ENCODE data around the gene SCNM1. TPM values are rescaled to one million over a fixed set of nuclear protein-coding genes. Genes with fewer than 3 reads are reported as not detected.

The SCNM1 gene
- polyA plus RNA-seq, 3 donors = 74.9 to 110 (median 103) TPM

GRCh38 chr1:151165281-151165737, 635 bp upstream of the SCNM1 start:
- TF ChIP-seq CTCF (IDR thresholded peaks at IDR 0.05) = no peak
- Histone ChIP-seq H3K79me2 (ENCODE audit: insufficient read depth, low read length) (peaks cover 46% of the 10 kb centered on the region), H4K20me1 (ENCODE audit: insufficient read depth, low read length) (peaks cover 53% of the 10 kb centered on the region), H3K4me1 (ENCODE audit: control insufficient read depth in 1 of 2, insufficient read depth in 2 of 2, low read length in 2 of 2) (peaks cover 34 to 37% of the 10 kb centered on the region in 2 donors), H3K27me3 (ENCODE audit: control insufficient read depth in 2 of 2, insufficient read depth in 2 of 2, low read length in 2 of 2) (no peaks in the 10 kb centered on the region), H3K4me2 (replicated peaks; ENCODE audit: extremely low read depth, low read length, poor library complexity, severe bottlenecking) (peak overlapping the region; percentile 96), H3K9me3 (replicated peaks in 1 of 2; ENCODE audit: control insufficient read depth in 1 of 2, insufficient read depth in 1 of 2, low read length in 2 of 2) (no peaks in the 10 kb centered on the region), H3K36me3 (replicated peaks in 1 of 2; ENCODE audit: control insufficient read depth in 1 of 2, insufficient read depth in 2 of 2, low read length in 2 of 2) (peaks cover 47 to 75% of the 10 kb centered on the region in 2 donors), H2AFZ (ENCODE audit: insufficient read depth, low read depth, low read length, poor library complexity, severe bottlenecking) (peak overlapping the region; percentile 4), H3K4me3 (replicated peaks in 1 of 3; ENCODE audit: low read depth in 2 of 3, low read length in 3 of 3) (peak overlapping the region in 2 of 3 experiments; percentile 16 to 91), H3K27ac (ENCODE audit: low read depth in 1 of 2, low read length in 2 of 2) (peak overlapping the region; percentile 21 to 37), H3K9ac (ENCODE audit: insufficient read depth, low read length, poor library complexity, severe bottlenecking) (no peak overlapping the region)
- Mint-ChIP-seq H3K27ac (peak overlapping the region; percentile 89 to 95 (median 92)), H3K4me3 (peak overlapping the region; percentile 95 to 97), H3K36me3 (peaks cover 54 to 68% of the 10 kb centered on the region in 2 donors), H3K9me3 (no peaks in the 10 kb centered on the region), H3K27me3 (ENCODE audit: low read depth in 3 of 3) (peaks cover 0 to 1% (median 0%) of the 10 kb centered on the region in 3 donors), H3K4me1 (peaks cover 50% of the 10 kb centered on the region)
- DNase-seq = no peak
- intact Hi-C loops (cut with micrococcal nuclease) = loop anchor here (1.0 to 10.0 kb wide), 4 partner anchors 8 to 447 kb away; partner anchors contain the start of genes MINDY1 (in 2 of the 2), PRUNE1 (in 2 of the 2) and SNX27 (in 1 of the 2)
- 31% methylated on average over 10 of the region's 15 CpGs for WGBS (ENCODE audit: insufficient coverage)

GRCh38 chr1:151166505-151166956, 587 bp downstream of the SCNM1 start:
- Histone ChIP-seq H3K9me3 (replicated peaks in 1 of 2; ENCODE audit: control insufficient read depth in 1 of 2, insufficient read depth in 1 of 2, low read length in 2 of 2) (no peaks in the 10 kb centered on the region), H3K79me2 (ENCODE audit: insufficient read depth, low read length) (peaks cover 35% of the 10 kb centered on the region), H3K27ac (ENCODE audit: low read depth in 1 of 2, low read length in 2 of 2) (peak overlapping the region; percentile 56 to 83), H3K4me2 (replicated peaks; ENCODE audit: extremely low read depth, low read length, poor library complexity, severe bottlenecking) (peak overlapping the region; percentile 96), H3K4me3 (replicated peaks in 1 of 3; ENCODE audit: low read depth in 2 of 3, low read length in 3 of 3) (peak overlapping the region; percentile 71 to 91 (median 81)), H2AFZ (ENCODE audit: insufficient read depth, low read depth, low read length, poor library complexity, severe bottlenecking) (peak overlapping the region; percentile 88), H4K20me1 (ENCODE audit: insufficient read depth, low read length) (peaks cover 41% of the 10 kb centered on the region), H3K36me3 (replicated peaks in 1 of 2; ENCODE audit: control insufficient read depth in 1 of 2, insufficient read depth in 2 of 2, low read length in 2 of 2) (peaks cover 55 to 75% of the 10 kb centered on the region in 2 donors), H3K9ac (ENCODE audit: insufficient read depth, low read length, poor library complexity, severe bottlenecking) (peak overlapping the region; percentile 71), H3K4me1 (ENCODE audit: control insufficient read depth in 1 of 2, insufficient read depth in 2 of 2, low read length in 2 of 2) (peaks cover 23 to 26% of the 10 kb centered on the region in 2 donors), H3K27me3 (ENCODE audit: control insufficient read depth in 2 of 2, insufficient read depth in 2 of 2, low read length in 2 of 2) (no peaks in the 10 kb centered on the region)
- Mint-ChIP-seq H3K27ac (peak overlapping the region; percentile 89 to 95 (median 93)), H3K27me3 (ENCODE audit: low read depth in 3 of 3) (peaks cover 0 to 1% (median 0%) of the 10 kb centered on the region in 3 donors), H3K4me3 (peak overlapping the region; percentile 95 to 97), H3K36me3 (peaks cover 59 to 70% of the 10 kb centered on the region in 2 donors), H3K4me1 (peaks cover 41% of the 10 kb centered on the region), H3K9me3 (no peaks in the 10 kb centered on the region)
- DNase-seq = peak in 1 of 3 donors; percentile 21
- intact Hi-C loops (cut with micrococcal nuclease) = loop anchor here (2.0 to 10.0 kb wide), 4 partner anchors 34 to 446 kb away; partner anchors contain the start of genes MINDY1 (in 2 of the 2), PRUNE1 (in 2 of the 2) and SNX27 (in 1 of the 2)
- WGBS (ENCODE audit: insufficient coverage) = 0% methylated on average over 7 of the region's 15 CpGs
- no peak for TF ChIP-seq CTCF (IDR thresholded peaks at IDR 0.05)
